H1 (cell line): ENCODE measurements around the gene TEX29. TPM values are rescaled to one million over a fixed set of nuclear protein-coding genes. Genes with fewer than 3 reads are reported as not detected.

ENCODE experiments used
- CTCF ChIA-PET: fragments of 300-600 bp; sonication (Branson Sonifier 250); formaldehyde crosslinking; loops from one replicate; lab custom pipeline; 2021; ENCODE audit not compliant: partially characterized antibody; lab: Charles Lee
- POLR2A ChIA-PET: fragments of 300-600 bp; sonication (Branson Sonifier 250); formaldehyde crosslinking; loops from one replicate; lab custom pipeline; 2021; ENCODE audit warnings: inconsistent platforms; ENCODE audit not compliant: partially characterized antibody; lab: Charles Lee
- DNase-seq, 2 experiments: peaks; one replicate each; pipeline versions ENCODE4 v3.0.0 to v3.0.0-alpha.2; 2010 to 2022; ENCODE audit warnings: low spot score in 2 of 2, low read depth in 1 of 2, mixed read lengths in 1 of 2
- FAIRE-seq: peaks from 2 replicates; lab custom pipeline; 2011; peaks lifted over from hg19 to GRCh38; lab: Jason Lieb, UNC
- H2AFZ ChIP-seq: 2 replicates; pipeline ENCODE4 v1.8.1; 2012; ENCODE audit warnings: low read length, inconsistent platforms
- H2AK5ac ChIP-seq: 2 replicates; pipeline ENCODE4 v1.6.1; 2013; ENCODE audit warnings: low read depth, low read length
- H2BK120ac ChIP-seq: replicated peaks from 2 replicates; pipeline ENCODE3; 2013; ENCODE audit warnings: low read depth, low read length, inconsistent platforms
- H2BK12ac ChIP-seq: 2 replicates; pipeline ENCODE4 v1.6.1; 2013; ENCODE audit warnings: low read depth, low read length
- H2BK15ac ChIP-seq: 2 replicates; pipeline ENCODE4 v1.6.1; 2013; ENCODE audit warnings: low read length
- H2BK20ac ChIP-seq: 2 replicates; pipeline ENCODE4 v1.6.1; 2013; ENCODE audit warnings: low read length
- H2BK5ac ChIP-seq: 2 replicates; pipeline ENCODE4 v1.6.1; 2013; ENCODE audit warnings: low read depth, low read length
- H3K14ac ChIP-seq: 2 replicates; pipeline ENCODE4 v1.6.1; 2013; ENCODE audit warnings: inconsistent platforms; ENCODE audit not compliant: insufficient read length
- H3K18ac ChIP-seq: 2 replicates; pipeline ENCODE4 v1.6.1; 2013; ENCODE audit warnings: low read length; ENCODE audit errors: extremely low read depth
- H3K23ac ChIP-seq: 2 replicates; pipeline ENCODE4 v1.6.1; 2013; ENCODE audit warnings: inconsistent platforms; ENCODE audit not compliant: insufficient read length
- H3K23me2 ChIP-seq: 2 replicates; pipeline ENCODE4 v1.6.1; 2013; ENCODE audit warnings: low read depth, low read length
- H3K27ac ChIP-seq: 2 replicates; pipeline ENCODE4 v1.6.1; 2011; ENCODE audit warnings: low read depth, low read length, inconsistent platforms
- H3K27me3 ChIP-seq, 4 experiments: replicated peaks in 1 of 4; 1 replicate in 1 of 4; 2 replicates in 3 of 4; pipeline versions ENCODE4 v1.6.1 to v1.8.1; 2011 to 2013; ENCODE audit warnings: low read length in 3 of 4, mild to moderate bottlenecking in 3 of 4, inconsistent platforms in 2 of 4, mixed read lengths in 2 of 4, moderate library complexity in 1 of 4; ENCODE audit not compliant: control insufficient read depth in 3 of 4, insufficient read depth in 3 of 4; ENCODE audit errors: extremely low read depth in 1 of 4
- H3K36me3 ChIP-seq, 4 experiments: 2 replicates each; pipeline versions ENCODE4 v1.6.1 to v1.8.1; 2011 to 2013; ENCODE audit warnings: mild to moderate bottlenecking in 4 of 4, low read length in 3 of 4, moderate library complexity in 2 of 4, control low read depth in 1 of 4, inconsistent platforms in 1 of 4; ENCODE audit not compliant: insufficient read depth in 4 of 4, control insufficient read depth in 2 of 4
- H3K4ac ChIP-seq: replicated peaks from 2 replicates; pipeline ENCODE3; 2013; ENCODE audit warnings: low read length, low read depth, mixed read lengths, inconsistent platforms; ENCODE audit not compliant: insufficient read length
- H3K4me1 ChIP-seq, 4 experiments: replicated peaks in 1 of 4; 1 replicate in 1 of 4; 2 replicates in 3 of 4; pipeline versions ENCODE4 v1.6.1 to v1.8.1; 2011 to 2013; ENCODE audit warnings: low read length in 3 of 4, inconsistent platforms in 2 of 4, mixed read lengths in 1 of 4; ENCODE audit not compliant: insufficient read depth in 4 of 4, control insufficient read depth in 3 of 4
- H3K4me2 ChIP-seq, 2 experiments: 2 replicates each; pipeline versions ENCODE4 v1.6.1 to v1.8.1; 2011 to 2013; ENCODE audit warnings: low read depth in 2 of 2, low read length in 2 of 2, control low read depth in 1 of 2, inconsistent platforms in 1 of 2, mild to moderate bottlenecking in 1 of 2; ENCODE audit not compliant: insufficient read depth in 1 of 2
- H3K4me3 ChIP-seq, 4 experiments: fragments of 200-600, 300-600 bp in 1 of 4; sonication (generic), shearing (Covaris generic), sonication (Bioruptor Twin) in 1 of 4; 2 replicates each; pipeline versions ENCODE4 v1.5.1 to v1.8.1; 2011 to 2016; ENCODE audit warnings: low read length in 4 of 4, low read depth in 3 of 4, control low read depth in 2 of 4, inconsistent platforms in 2 of 4, mild to moderate bottlenecking in 2 of 4, mixed read lengths in 1 of 4, moderate library complexity in 1 of 4; ENCODE audit not compliant: insufficient read depth in 2 of 4; ENCODE audit errors: extremely low read depth in 1 of 4
- H3K56ac ChIP-seq: replicated peaks from 2 replicates; pipeline ENCODE3; 2013; ENCODE audit warnings: low read depth, mild to moderate bottlenecking, mixed read lengths, low read length, inconsistent platforms; ENCODE audit not compliant: insufficient read length
- H3K79me1 ChIP-seq: 2 replicates; pipeline ENCODE4 v1.6.1; 2013; ENCODE audit warnings: low read depth, low read length, control low read depth
- H3K79me2 ChIP-seq, 2 experiments: 2 replicates each; pipeline versions ENCODE4 v1.6.1 to v1.8.1; 2012 to 2013; ENCODE audit warnings: low read length in 2 of 2, mild to moderate bottlenecking in 2 of 2, inconsistent platforms in 1 of 2; ENCODE audit not compliant: insufficient read depth in 2 of 2, control insufficient read depth in 1 of 2
- H3K9ac ChIP-seq, 4 experiments: replicated peaks in 1 of 4; 1 replicate in 1 of 4; 2 replicates in 3 of 4; pipeline versions ENCODE4 v1.6.1 to v1.8.1; 2011 to 2013; ENCODE audit warnings: low read depth in 3 of 4, low read length in 3 of 4, control low read depth in 2 of 4, mild to moderate bottlenecking in 2 of 4, moderate library complexity in 2 of 4, inconsistent platforms in 1 of 4; ENCODE audit errors: extremely low read depth in 1 of 4
- H3K9me3 ChIP-seq, 2 experiments: 2 replicates each; pipeline versions ENCODE4 v1.6.1 to v1.8.1; 2012 to 2013; ENCODE audit warnings: mild to moderate bottlenecking in 2 of 2, moderate library complexity in 2 of 2, control low read depth in 1 of 2, inconsistent platforms in 1 of 2, low read depth in 1 of 2, low read length in 1 of 2, mixed read lengths in 1 of 2; ENCODE audit not compliant: insufficient read depth in 2 of 2
- H4K20me1 ChIP-seq, 2 experiments: replicated peaks in 1 of 2; 2 replicates each; pipeline versions ENCODE3 to v1.8.1; 2011 to 2013; ENCODE audit warnings: inconsistent platforms in 2 of 2, low read length in 2 of 2, mild to moderate bottlenecking in 1 of 2; ENCODE audit not compliant: insufficient read depth in 2 of 2, control insufficient read depth in 1 of 2
- H4K5ac ChIP-seq: 2 replicates; pipeline ENCODE4 v1.6.1; 2013; ENCODE audit warnings: low read length, low read depth, mixed read lengths, inconsistent platforms; ENCODE audit not compliant: insufficient read length
- H4K8ac ChIP-seq: 2 replicates; pipeline ENCODE4 v1.8.0; 2013; ENCODE audit warnings: mild to moderate bottlenecking, moderate library complexity, low read length, inconsistent platforms; ENCODE audit not compliant: insufficient read depth; ENCODE audit errors: extremely low read depth
- H4K91ac ChIP-seq: replicated peaks from 2 replicates; pipeline ENCODE3; 2013; ENCODE audit warnings: low read length, mixed read lengths, inconsistent platforms; ENCODE audit not compliant: insufficient read length
- ASH2L ChIP-seq: fragments of 200-600, 300-600 bp; sonication (generic); IDR thresholded peaks from one replicate; pipeline ENCODE4 v1.7.1; 2017; ENCODE audit warnings: low read length
- BCL11A ChIP-seq, 2 experiments: IDR thresholded peaks; one replicate each; pipeline ENCODE4 v1.6.1; 2011; ENCODE audit warnings: low read depth in 2 of 2, low read length in 2 of 2, mild to moderate bottlenecking in 2 of 2
- CBX5 ChIP-seq: fragments of 300-800, 300-1000 bp; sonication (generic); IDR thresholded peaks from 2 replicates; pipeline ENCODE4 v1.7.1; 2016; ENCODE audit warnings: antibody characterized with exemption, low read length, low read depth
- CEBPB ChIP-seq: IDR thresholded peaks from 2 replicates; pipeline ENCODE4 v1.6.1; 2012; ENCODE audit warnings: low read depth, low read length
- CHD1 ChIP-seq: IDR thresholded peaks from 2 replicates; pipeline ENCODE4 v1.6.1; 2012; ENCODE audit warnings: low read depth, low read length, improper control_type of control experiment
- HDAC2 ChIP-seq, 2 experiments: fragments of 300-600 bp in 1 of 2; sonication (generic) in 1 of 2; IDR thresholded peaks; 2 replicates each; pipeline ENCODE4 v1.6.1; 2011 to 2012; ENCODE audit warnings: low read depth in 2 of 2, low read length in 2 of 2, mild to moderate bottlenecking in 2 of 2, moderate library complexity in 2 of 2, borderline replicate concordance in 1 of 2, inconsistent platforms in 1 of 2
- NANOG ChIP-seq: IDR thresholded peaks from 2 replicates; pipeline ENCODE4 v1.6.1; 2011; ENCODE audit warnings: low read length, low read depth, mild to moderate bottlenecking, inconsistent platforms; ENCODE audit not compliant: insufficient read depth, poor library complexity, severe bottlenecking
- RXRA ChIP-seq: IDR thresholded peaks from 2 replicates; pipeline ENCODE4 v1.6.1; 2011; ENCODE audit warnings: low read depth, mild to moderate bottlenecking, low read length, moderate library complexity; ENCODE audit not compliant: insufficient read depth
- SIRT6 ChIP-seq: IDR thresholded peaks from one replicate; pipeline ENCODE4 v1.7.1; 2012; ENCODE audit warnings: low read length, inconsistent platforms
- SIX5 ChIP-seq: IDR thresholded peaks from 2 replicates; pipeline ENCODE4 v1.6.1; 2011; ENCODE audit warnings: mild to moderate bottlenecking, low read depth, low read length
- SRF ChIP-seq: IDR thresholded peaks from 2 replicates; pipeline ENCODE4 v1.6.1; 2011; ENCODE audit warnings: mild to moderate bottlenecking, low read depth, low read length, moderate library complexity
- TAF7 ChIP-seq: optimal IDR thresholded peaks from 2 replicates; pipeline ENCODE3; 2011; ENCODE audit warnings: low read depth, mild to moderate bottlenecking, inconsistent platforms, low read length, moderate library complexity, borderline replicate concordance
- ZNF274 ChIP-seq: IDR thresholded peaks from 2 replicates; pipeline ENCODE4 v1.7.0; 2012; ENCODE audit warnings: low read length, borderline replicate concordance; ENCODE audit errors: extremely low read depth
- WGBS, 2 experiments: shearing (Covaris generic) in 1 of 2; methylation state at CpG; one replicate each; pipeline versions ENCODE4 v1.1.6 to v1.1.7; 2013 to 2015; ENCODE audit warnings: low lambda C conversion rate in 2 of 2, mixed read lengths in 2 of 2, inconsistent platforms in 1 of 2, low coverage in 1 of 2, missing lambda C conversion rate in 1 of 2; ENCODE audit not compliant: insufficient replicate concordance in 2 of 2, insufficient coverage in 1 of 2, insufficient read length in 1 of 2; ENCODE audit errors: extremely low coverage in 1 of 2, missing lambda C conversion rate in 1 of 2; 5-methylcytosine and 5-hydroxymethylcytosine counted together
- polyA plus RNA-seq, 7 experiments: library from polyadenylated mRNA; depleted of rRNA in 3 of 7; stranded (reverse) in 5 of 7; unstranded in 2 of 7; fragments of >200 nt in 5 of 7; fragments of 200-250 nt in 2 of 7; gene quantifications; 1 replicate in 5 of 7; 2 replicates in 1 of 7; 4 replicates in 1 of 7; pipeline versions ENCODE4 v1.2.1 to v1.2.3, GENCODE V29; 2011 to 2013; ENCODE audit warnings: missing spikeins in 2 of 7, mixed read lengths in 2 of 7
- total RNA-seq: library from RNA; stranded (reverse); fragmentation: NEBNext Ultra II Directional; extraction: Animal tissue kit (Norgen Biotek cat#: 25700); gene quantifications from 2 replicates; pipeline ENCODE4 v1.2.1, GENCODE V29; 2021

The TEX29 gene
- total and polyA plus RNA-seq, 2 of the 8 experiments (the other 6 are each of a cell fraction or from before 2014, with no cell fraction given), result 0.08 TPM; not detected in 1

- POLR2A ChIA-PET, result no interaction called here
- no peak overlapping the region for H2AK5ac ChIP-seq
- no peaks in the 10 kb centered on the region; the same call in 1 of the 2 replicates for H3K79me1 ChIP-seq
- H4K5ac ChIP-seq, result no peak overlapping the region
- H2BK120ac ChIP-seq, result no peak overlapping the region
- no peak overlapping the region for H2BK12ac ChIP-seq
- no peaks in the 10 kb centered on the region for H3K79me2 ChIP-seq
- 94% methylated on average over 6 of the region's 6 CpGs; no CpG with 5 or more reads in 1 of the 2 experiments for WGBS, 2 experiments
- H4K8ac ChIP-seq, result no peak overlapping the region
- no peaks in the 10 kb centered on the region for H3K9me3 ChIP-seq
- H3K36me3 ChIP-seq, result peaks cover 0 to 20% (median 5%) of the 10 kb centered on the region in 4 experiments; a peak in 5 of 8 replicates
- no peak overlapping the region for H3K4me3 ChIP-seq
- H3K56ac ChIP-seq, result no peak overlapping the region
- no peak overlapping the region for H2AFZ ChIP-seq
- H3K14ac ChIP-seq, result no peak overlapping the region
- H3K27ac ChIP-seq, result no peak overlapping the region
- no peak overlapping the region for H3K4ac ChIP-seq
- no peak overlapping the region for H3K4me2 ChIP-seq
- TF ChIP-seq HDAC2 (IDR thresholded peaks at IDR 0.05; ENCODE audit: borderline replicate concordance in 1 of 2, low read depth in 2 of 2, low read length in 2 of 2) (no peak), ASH2L (no peak), NANOG (no peak), SIX5 (no peak), SIRT6 (no peak), TAF7 (no peak), RXRA (no peak), SRF (no peak), BCL11A (IDR thresholded peaks at IDR 0.05; ENCODE audit: low read depth in 2 of 2, low read length in 2 of 2) (no peak), CBX5 (no peak), CHD1 (no peak), ZNF274 (no peak), CEBPB (no peak)
- no peak overlapping the region for H2BK5ac ChIP-seq
- H3K27me3 ChIP-seq, result no peaks in the 10 kb centered on the region
- H3K9ac ChIP-seq, result no peak overlapping the region
- CTCF ChIA-PET, result no interaction called here
- H4K20me1 ChIP-seq, result peaks cover 0 to 4% of the 10 kb centered on the region in 2 experiments
- no peak overlapping the region for H2BK20ac ChIP-seq
- FAIRE-seq (no peak), DNase-seq (no peak)
- H2BK15ac ChIP-seq, result no peak overlapping the region
- no peaks in the 10 kb centered on the region for H3K4me1 ChIP-seq
- H3K18ac ChIP-seq, result no peak overlapping the region
- H4K91ac ChIP-seq, result no peak overlapping the region
- H3K23ac ChIP-seq, result no peak overlapping the region
- no peaks in the 10 kb centered on the region for H3K23me2 ChIP-seq
Measured at GRCh38 chr13:111296417-111296816, 24.0 kb upstream of the TEX29 start.
